ENCODE results near the gene SEMA5A.

SEMA5A gene

DNA sequence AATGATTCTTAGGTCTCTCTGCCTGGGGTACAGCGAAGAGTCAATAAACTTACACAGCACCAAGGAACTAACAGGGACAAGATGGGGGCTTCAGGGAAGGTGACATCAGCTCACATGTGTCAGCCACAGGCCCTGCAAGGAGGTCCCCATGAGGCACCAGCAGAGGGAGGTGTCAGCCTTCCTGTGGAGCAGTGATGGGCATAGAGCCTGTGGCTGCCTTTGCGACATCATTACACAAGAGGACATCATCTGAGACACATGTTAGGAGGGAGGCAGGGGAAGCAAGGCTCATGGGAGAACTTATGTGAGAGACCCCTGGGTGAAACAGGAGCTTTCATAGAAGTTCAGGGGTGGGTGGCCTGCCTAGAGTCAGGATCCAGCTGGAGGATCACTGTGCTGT lies 389.6 kb downstream of the SEMA5A start:
- peak; percentile 15 for DNase-seq

DNA sequence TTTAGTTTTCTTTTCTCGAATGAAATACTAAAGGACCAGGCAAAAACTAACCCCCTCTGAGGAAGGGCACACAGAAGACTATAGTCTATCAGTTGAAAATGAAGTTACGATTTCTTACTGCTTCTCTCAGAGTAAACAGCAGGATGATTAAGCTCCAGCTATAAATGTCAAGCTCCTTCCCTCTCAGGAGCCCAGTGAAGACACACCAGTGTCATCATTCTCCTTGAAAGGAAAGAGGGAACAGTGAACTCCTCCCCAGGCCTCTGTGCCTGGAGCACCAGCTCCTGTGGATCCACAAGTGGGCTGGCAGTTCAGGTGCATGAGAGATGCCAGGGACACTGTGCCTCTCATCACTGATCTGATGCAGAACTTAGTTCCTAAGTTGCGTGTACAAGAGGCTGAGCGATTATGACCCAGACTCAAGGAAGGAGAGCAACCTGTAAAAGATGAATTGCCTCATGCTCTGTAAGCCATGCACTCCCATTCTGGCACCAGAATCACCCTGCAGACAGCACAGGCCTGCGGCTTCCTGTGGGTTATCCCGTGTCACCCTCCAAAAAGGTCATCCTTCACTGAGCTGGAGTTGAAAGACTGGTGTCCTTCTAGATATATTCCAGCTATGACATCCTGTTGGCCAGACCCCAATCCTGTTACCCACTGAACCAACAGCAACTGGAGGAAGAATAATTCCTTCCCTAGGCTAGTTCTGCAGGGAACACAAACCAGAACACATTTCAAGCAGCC lies 394.0 kb downstream of the SEMA5A start:
- no peak for DNase-seq

GRCh38 chr5:9149988-9150387 lies 395.9 kb downstream of the SEMA5A start:
- no peak for DNase-seq

DNA sequence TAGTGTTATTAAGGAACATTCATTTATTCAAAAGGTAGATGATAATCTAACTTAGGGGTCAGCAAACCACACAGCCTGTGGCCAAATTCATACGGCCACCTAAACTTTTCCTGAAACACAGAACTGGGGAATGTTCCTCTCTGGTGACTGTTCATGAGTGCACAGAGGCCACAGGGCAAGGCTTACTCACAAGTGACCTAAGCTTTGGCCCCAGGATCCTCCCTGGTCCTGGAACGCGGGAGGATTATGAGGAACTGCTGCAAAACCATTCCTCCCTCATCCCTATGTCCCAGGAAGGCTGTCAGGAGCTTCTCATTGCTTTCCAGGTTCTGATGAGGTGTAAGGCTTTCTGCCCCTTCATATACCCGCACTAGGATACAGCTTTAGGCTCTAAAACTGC lies 397.6 kb downstream of the SEMA5A start:
- no peak for DNase-seq

DNA sequence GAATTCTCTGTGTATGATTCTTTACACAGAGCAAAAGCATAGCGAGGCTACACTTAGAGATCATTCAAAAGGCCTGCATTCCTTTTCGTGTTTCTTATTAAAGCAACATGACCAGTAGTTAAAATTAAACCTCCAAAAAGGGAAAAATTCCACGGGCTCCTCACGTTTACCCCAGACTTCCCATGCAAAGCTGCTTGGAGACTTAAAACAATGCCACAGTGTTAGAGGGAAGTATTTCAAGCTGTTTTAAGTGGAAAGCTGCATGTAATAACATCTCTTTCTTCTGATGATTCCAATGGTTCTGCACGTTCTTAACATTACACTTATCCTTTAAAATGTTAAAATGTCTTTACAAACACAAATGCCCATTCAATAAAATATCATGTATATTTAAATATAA lies 405.2 kb downstream of the SEMA5A start:
- no peak for DNase-seq

- no peak for DNase-seq
Observed at GRCh38 chr5:9140202-9140601, 405.7 kb downstream of the SEMA5A start.

GRCh38 chr5:9139344-9139743 lies 406.5 kb downstream of the SEMA5A start:
- no peak for DNase-seq

DNA sequence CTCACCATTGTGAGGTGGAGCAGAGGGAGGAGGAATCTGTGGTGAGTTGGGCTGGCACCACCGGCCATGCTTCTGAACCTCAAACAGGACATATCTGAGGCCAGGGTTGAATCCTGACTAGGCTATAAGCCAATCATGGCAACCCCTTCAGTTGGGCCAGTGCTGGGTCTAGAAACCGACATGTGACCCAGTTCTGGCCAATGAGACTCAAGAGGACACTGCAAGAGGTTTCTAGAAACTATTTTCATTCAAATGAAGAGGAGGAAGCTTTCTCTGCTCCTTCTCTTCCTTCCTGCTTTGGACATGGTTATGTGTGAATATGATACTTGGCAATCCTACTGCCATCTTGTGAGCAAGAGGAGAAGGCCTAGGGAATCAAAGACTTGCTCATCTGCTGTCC lies 417.7 kb downstream of the SEMA5A start:
- no peak for DNase-seq

- DNase-seq = no peak
Observed at GRCh38 chr5:9126490-9126889, 419.4 kb downstream of the SEMA5A start.

DNA sequence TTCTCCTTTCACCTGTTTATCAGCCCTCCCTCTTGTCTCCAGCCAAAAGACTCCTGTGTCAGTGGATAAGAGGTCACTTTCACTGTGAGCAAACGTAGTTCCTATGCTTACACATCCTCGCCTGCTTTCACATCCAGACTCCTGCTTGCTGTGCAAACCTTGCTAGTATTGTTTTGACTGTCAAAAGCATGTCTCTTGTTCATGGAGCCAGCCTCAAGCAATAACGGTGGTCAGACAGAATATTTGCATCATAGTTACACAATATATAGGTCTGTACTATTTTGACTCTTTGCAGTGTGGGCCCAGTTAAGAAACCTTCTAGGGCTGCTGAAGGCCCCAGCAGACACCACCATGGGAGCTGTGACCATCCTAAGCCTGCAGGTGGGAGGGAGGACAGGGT lies 420.0 kb downstream of the SEMA5A start:
- peak; percentile 48 for DNase-seq

- no peak for DNase-seq
Observed at GRCh38 chr5:9124838-9125237, 421.0 kb downstream of the SEMA5A start.

DNA sequence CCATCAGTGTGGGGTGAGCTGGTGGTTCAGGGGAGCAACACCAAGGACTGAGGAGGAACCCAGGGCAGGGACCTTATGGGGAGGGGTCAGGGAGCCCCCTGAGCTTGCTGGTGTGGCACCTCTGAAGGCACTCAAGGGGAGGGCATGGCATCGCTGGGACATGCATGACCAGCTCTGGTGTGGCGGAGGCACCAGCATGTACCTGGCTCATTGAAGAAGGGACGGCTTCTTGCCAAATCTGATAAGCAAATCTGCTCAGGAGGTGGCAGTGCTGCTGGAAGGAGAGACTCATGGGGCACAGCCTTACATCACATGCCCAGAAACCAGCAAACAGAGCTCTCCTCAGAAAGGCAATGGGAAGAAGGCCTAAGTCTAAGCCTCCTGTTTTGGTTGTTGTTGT lies 421.8 kb downstream of the SEMA5A start:
- no peak for DNase-seq

- no peak for DNase-seq
Observed at GRCh38 chr5:9122528-9122927, 423.3 kb downstream of the SEMA5A start.

DNA sequence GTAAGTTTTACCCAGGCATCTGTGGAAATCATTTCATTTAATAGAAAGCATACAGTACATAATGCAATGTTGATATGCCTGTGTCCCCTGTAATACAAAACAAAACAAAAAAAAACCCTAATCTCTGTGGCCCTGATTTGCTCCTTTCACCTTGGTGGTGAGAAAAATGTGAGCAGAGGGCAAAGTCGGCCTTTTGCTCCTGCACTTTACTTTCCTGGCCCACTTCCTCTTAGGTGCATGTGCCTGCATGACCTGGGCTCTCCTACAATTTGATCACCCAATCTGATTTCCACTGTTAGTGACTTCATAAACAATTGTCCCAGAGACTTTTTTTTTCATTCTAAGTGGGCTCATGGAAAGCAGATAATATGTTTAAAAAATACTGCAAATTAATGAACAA lies 424.3 kb downstream of the SEMA5A start:
- no peak for DNase-seq

GRCh38 chr5:9118852-9119251 lies 427.0 kb downstream of the SEMA5A start:
- DNase-seq = no peak

GRCh38 chr5:9115093-9115492 lies 430.8 kb downstream of the SEMA5A start:
- no peak for DNase-seq

DNA sequence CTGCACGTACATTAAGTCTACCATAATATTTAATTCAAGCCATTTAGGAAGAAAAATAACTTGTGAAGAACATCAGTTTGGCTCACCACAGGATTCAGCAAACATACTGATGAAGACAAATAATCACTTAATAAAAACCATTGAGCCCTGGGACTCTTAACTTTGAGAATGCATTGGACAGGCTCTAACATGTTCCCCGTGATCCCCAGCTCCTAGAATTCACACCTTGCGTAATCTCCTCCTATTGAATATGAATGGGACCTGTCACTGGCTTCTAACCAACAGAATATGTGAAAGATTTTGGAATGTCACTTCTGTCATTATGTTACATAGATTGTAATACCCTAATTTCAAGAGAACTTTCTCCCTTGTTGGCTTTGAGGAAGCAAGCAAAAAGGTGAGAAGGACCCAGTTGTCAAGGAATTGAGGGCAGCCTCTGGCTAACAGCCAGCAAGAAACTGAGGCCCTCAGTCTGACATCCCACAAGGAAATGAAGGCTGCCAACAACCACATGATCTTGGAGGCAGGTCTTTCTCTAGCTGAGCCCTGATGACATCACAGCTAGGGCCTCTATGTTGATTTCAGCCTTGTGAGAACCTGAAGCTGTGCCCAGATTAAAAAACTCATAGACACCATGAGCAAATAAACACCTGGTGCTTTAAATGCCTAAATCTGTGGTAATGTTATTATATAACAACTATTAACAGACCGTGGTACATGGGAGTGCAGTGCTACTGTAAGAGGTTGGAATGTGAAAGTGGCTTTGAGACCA lies 433.2 kb downstream of the SEMA5A start:
- no peak for DNase-seq

GRCh38 chr5:9108162-9108561 lies 437.7 kb downstream of the SEMA5A start:
- DNase-seq = no peak

- no peak for DNase-seq
Observed at GRCh38 chr5:9105851-9106250, 440.0 kb downstream of the SEMA5A start.

DNA sequence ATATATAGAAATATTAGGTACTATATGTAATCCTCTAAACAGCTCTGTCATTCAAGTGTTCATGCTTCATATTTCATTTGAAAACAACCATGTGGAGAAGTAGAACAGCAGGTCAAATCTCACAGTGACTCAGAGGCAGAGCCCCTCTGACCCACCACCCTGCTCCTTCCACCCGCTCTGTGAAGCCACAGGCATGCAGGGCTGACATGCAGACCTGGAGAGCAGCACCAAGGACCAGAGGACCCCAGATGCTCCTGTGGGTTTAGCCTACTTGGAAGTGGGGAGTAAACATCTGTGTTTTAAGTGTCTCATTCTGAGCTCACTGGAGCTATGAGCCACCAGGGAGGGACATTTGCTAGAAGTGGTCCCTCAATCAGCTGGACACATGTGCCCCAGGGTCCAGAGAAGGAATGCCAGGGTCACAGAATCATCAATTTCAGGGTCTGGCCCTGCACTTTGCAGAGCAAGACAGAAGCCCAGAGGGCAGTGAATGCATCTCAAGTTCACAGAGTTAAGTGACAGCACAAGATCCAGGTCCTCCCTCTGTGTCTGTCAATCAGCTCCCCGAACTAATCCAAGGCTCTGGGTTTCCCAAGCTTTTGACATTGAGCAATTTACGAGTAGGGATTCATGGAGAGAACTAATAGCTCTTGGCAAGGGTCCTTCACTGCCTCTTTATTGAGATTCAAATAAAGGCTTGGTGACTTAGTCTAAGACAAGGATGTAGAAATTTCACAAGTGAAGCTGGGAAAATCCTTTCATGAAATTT lies 441.1 kb downstream of the SEMA5A start:
- DNase-seq = no peak

DNA sequence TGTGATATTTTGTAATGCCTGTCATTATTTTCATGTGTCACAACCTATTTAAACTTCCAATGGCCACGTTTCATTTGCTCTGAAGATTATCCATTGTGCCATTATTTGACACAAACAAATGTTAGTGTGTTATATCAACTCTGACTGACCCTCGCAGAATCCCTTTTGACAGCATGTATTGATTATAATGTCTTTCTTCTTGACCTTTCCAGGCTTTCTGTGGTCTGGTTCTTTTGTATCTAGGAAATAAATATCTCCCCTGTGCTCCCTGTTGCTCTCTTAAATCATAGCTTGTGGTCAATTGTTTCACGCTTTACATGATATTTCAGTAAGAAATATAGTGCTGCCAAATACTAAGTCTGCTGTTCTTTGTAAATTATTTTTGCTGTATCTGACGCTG lies 442.6 kb downstream of the SEMA5A start:
- no peak for DNase-seq

DNA sequence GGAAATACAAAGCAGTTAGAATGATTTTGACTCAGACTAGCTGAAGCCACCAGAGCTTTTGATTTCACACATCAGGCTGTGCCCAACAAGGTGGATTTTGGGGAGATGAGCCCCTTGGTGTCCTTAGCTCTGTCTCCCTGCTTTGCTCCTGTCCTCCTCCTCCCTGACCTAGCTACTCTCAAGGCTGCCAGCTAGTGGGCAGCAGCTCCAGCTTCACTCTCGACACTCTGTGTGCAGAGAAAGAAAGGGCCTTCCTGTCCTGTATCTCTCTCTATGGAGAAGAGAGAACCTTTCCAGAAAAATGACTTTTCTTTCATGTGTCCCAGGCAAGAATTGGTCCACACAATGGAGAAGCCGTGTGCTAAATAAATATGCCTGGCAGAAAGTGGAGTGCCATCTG lies 446.2 kb downstream of the SEMA5A start:
- no peak for DNase-seq

GRCh38 chr5:9098990-9099389 lies 446.9 kb downstream of the SEMA5A start:
- DNase-seq = no peak

GRCh38 chr5:9094582-9094981 lies 451.3 kb downstream of the SEMA5A start:
- no peak for DNase-seq

Measured in NCI-H526 treated with DMSO at 0.1 percent for 48 hours (cell line).